T-helper 1 cell treated with Interleukin-12 subunit alpha and Interleukin-12 subunit beta and Interleukin-4 antibody, amounts not matched to agents 30 μg/mL and 1 μg/mL, for 36 hours (primary cell): ENCODE measurements around the gene CTDSPL.
"Not testable (repeated sequence)": the region's sequence is repeated elsewhere in the genome, so short reads cannot be mapped to it uniquely, and the experiment has no call there.

Source experiments
- H3K27ac Mint-ChIP-seq: one replicate; pipeline ENCODE4 v1.8.0; 2021; ENCODE audit warnings: mild to moderate bottlenecking, mixed read lengths
- H3K27me3 Mint-ChIP-seq: one replicate; pipeline ENCODE4 v1.8.0; 2021; ENCODE audit warnings: low read depth, mixed read lengths
- H3K36me3 Mint-ChIP-seq: one replicate; pipeline ENCODE4 v1.8.0; 2021; ENCODE audit warnings: low read depth, mixed read lengths
- H3K4me1 Mint-ChIP-seq: one replicate; pipeline ENCODE4 v1.8.0; 2021; ENCODE audit warnings: low read depth, mixed read lengths
- H3K4me3 Mint-ChIP-seq: one replicate; pipeline ENCODE4 v1.8.0; 2021; ENCODE audit warnings: mild to moderate bottlenecking, moderate library complexity, mixed read lengths
- H3K9me3 Mint-ChIP-seq: one replicate; pipeline ENCODE4 v1.8.0; 2021; ENCODE audit warnings: mixed read lengths

CTDSPL gene

DNA sequence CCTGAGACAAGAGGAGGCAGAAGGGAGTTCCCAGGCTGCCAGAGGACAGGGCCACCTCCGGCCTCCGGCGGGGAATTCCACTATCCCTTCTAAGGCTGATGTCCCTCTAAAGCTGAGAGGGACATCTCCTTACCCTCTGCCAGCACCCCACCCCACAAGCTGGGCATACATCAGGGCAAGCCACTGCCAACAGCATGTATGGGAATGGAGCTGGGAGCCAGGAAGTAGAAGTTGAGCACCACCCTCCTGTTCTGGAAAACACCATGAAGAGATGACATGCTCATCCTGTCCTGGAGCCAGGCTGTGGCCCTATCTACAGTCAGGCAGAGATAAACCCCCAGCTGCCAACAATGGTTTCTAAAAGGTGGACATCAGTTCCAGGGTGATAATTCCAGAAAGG lies 160.6 kb downstream of the CTDSPL start:
- Mint-ChIP-seq H3K4me1 (peaks cover 22% of the 10 kb centered on the region), H3K9me3 (no peaks in the 10 kb centered on the region), H3K27ac (peak overlapping the region; percentile 52), H3K27me3 (peaks cover 8% of the 10 kb centered on the region), H3K36me3 (peaks cover 9% of the 10 kb centered on the region), H3K4me3 (no peak overlapping the region)

DNA sequence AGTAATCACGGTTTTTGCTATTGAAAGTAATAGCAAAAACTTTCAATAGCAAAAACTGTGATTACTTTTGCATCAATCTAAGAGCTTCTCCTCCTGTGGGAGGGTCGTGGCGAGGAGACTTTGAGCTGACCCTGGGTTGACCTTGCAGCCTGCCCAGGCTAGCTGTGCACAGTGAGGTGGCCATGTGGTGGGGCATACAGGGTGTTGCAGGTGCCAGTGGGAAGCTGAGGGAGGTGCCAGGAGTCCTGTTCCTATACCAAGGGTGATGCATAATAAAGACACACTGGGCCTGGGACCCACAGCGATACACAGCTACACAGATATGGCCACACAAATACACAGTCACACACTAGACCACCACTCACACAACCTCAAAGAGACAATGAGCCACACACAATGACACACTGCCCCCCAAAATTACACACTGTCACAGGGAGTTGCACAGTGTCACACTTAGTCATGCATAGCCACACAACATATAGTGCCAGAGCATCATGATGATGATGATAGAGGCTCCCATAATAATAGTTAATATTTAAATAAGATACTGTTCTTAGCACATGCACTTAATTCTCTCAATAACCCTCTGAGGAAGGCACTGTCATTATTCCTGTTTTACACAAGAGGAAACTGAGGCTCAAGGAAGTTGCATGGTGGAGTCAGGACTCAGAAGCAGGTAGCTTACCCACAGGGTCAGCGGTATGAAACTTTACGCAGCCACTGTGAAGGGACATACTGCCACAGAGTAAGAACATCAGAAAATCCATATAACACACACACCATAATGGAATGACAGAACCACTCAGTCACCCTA lies 161.4 kb downstream of the CTDSPL start:
- peak overlapping the region; percentile 93 for H3K4me3 Mint-ChIP-seq
- peaks cover 9% of the 10 kb centered on the region for H3K36me3 Mint-ChIP-seq
- no peaks in the 10 kb centered on the region for H3K9me3 Mint-ChIP-seq
- H3K27me3 Mint-ChIP-seq: peaks cover 16% of the 10 kb centered on the region
- H3K4me1 Mint-ChIP-seq: peaks cover 22% of the 10 kb centered on the region
- H3K27ac Mint-ChIP-seq: peak overlapping the region; percentile 93

DNA sequence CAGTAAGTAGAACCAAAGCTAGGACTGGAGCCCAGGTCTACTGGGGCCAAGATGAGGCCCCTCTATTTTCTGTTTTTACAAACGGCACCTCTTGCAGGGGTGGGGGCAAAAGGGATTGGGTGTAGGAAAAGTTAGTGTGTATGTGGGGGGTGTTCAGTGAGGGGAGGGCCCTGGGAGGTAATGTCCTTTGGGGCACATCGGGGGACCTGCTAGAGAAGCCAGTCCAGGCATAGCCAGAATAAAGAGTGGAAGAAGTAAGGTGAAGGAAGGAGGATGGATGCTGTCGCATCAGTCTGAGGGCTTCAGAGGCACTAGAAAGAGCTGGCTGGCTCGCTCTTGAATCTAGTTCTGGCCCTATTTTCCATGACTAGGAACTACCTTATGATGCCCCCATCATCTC lies 165.2 kb downstream of the CTDSPL start:
- H3K4me3 Mint-ChIP-seq: no peak overlapping the region
- H3K27ac Mint-ChIP-seq: no peak overlapping the region

GRCh38 chr3:38027466-38028465 lies 166.1 kb downstream of the CTDSPL start:
- peaks cover 26% of the 10 kb centered on the region for H3K4me1 Mint-ChIP-seq
- H3K4me3 Mint-ChIP-seq: peak overlapping the region; percentile 11
- H3K36me3 Mint-ChIP-seq: no peaks in the 10 kb centered on the region
- no peak overlapping the region for H3K27ac Mint-ChIP-seq
- no peaks in the 10 kb centered on the region for H3K9me3 Mint-ChIP-seq
- H3K27me3 Mint-ChIP-seq: peaks cover 35% of the 10 kb centered on the region

More for the DNA sequence above, 165.2 kb downstream of the CTDSPL start:
- peaks cover 35% of the 10 kb centered on the region for H3K27me3 Mint-ChIP-seq
- H3K36me3 Mint-ChIP-seq: no peaks in the 10 kb centered on the region
- no peaks in the 10 kb centered on the region for H3K9me3 Mint-ChIP-seq
- peaks cover 30% of the 10 kb centered on the region for H3K4me1 Mint-ChIP-seq

DNA sequence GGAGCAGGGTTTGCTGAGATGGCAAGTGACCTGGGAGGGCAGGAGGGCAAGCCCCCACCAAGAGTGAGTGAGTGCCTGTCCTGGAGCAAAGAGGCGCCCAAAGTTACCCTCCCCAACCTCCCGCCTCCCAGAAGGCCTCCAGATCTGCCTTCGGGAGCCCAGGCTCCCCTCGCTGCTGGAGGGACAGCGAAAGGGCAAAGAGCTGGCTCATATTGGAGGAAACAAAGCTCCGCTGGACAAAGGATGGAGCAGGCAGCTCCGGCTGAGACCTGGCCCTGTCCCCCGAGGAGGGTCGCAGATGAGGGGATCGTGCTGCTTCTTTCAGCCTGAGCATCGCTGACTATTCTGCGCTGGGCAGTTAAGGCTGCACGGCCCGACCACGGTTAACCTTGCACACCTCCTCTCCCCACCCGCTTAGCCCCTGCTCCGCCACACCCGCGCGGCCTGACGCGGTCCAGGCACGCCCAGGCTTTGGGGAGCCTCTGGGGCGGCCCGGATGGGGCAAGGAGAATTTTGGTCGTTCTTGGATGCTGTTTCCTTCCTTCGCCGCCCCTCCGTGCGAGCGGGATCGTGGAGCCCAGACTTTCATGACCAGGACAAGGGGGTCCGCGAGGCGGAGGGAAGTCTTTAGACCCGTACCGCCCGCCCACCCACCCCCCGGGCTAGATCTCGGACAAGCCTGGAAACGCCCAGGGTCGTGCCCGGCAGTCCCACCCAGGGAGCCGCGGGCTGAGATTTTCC lies 167.1 kb downstream of the CTDSPL start:
- H3K4me3 Mint-ChIP-seq: peak overlapping the region; percentile 11
- H3K27ac Mint-ChIP-seq: no peak overlapping the region
- H3K36me3 Mint-ChIP-seq: no peaks in the 10 kb centered on the region
- no peaks in the 10 kb centered on the region for H3K9me3 Mint-ChIP-seq
- peaks cover 19% of the 10 kb centered on the region for H3K4me1 Mint-ChIP-seq
- H3K27me3 Mint-ChIP-seq: peaks cover 39% of the 10 kb centered on the region

DNA sequence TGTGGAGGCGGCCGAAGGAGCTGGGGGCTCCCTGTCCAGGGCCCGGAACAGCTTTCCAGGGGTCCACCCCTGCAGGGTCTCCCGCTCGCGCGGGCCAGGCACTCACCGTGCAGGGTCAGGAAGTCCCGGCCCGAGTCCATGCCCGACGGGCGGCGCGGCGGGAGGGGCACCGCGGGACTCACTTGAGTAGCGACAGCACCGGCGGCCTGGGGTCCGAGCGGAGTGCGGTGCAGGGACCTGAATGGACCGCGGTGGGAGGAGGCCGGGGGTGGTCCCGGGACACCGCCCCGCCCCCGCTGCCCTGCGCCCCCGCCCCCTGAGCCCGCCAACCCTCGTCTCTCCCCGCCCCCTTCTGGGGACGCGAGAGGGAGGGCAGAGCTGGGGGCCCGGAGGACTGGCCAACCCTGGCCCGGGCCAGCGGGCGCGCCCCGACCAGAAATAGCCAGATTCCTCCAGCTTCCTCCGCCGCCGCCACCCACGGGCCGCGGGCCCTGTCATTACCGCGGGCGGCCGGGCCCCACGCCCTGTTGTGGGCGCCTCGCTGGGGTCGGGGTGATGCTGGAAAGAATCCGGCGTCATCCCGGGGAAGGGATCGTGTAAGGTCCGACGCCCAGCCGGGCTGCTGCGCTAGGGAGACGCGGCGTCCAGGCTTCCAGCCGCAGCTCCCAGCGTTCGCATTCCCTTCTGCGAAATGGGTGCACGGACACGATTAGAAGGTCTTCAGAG lies 167.9 kb downstream of the CTDSPL start, which contains the start of gene PLCD1:
Gene PLCD1, minus strand, starts transcription at position 243 of the 726 bp plus-strand sequence. Its CDS starts 103 bp downstream, at position 140.
- peaks cover 39% of the 10 kb centered on the region for H3K27me3 Mint-ChIP-seq
- no peaks in the 10 kb centered on the region for H3K9me3 Mint-ChIP-seq
- H3K36me3 Mint-ChIP-seq: no peaks in the 10 kb centered on the region
- peak within 1 kb of the TSS; percentile 11 for H3K4me3 Mint-ChIP-seq
- no peak within 1 kb of the TSS for H3K27ac Mint-ChIP-seq
- H3K4me1 Mint-ChIP-seq: peaks cover 17% of the 10 kb centered on the region

- H3K36me3 Mint-ChIP-seq: no peaks in the 10 kb centered on the region
- H3K27ac Mint-ChIP-seq: no peak overlapping the region
- no peaks in the 10 kb centered on the region for H3K9me3 Mint-ChIP-seq
- peaks cover 16% of the 10 kb centered on the region for H3K4me1 Mint-ChIP-seq
- peak overlapping the region; percentile 45 for H3K4me3 Mint-ChIP-seq
- peaks cover 39% of the 10 kb centered on the region for H3K27me3 Mint-ChIP-seq
These were observed 168.7 kb downstream of the CTDSPL start for GRCh38 chr3:38030126-38031021.

DNA sequence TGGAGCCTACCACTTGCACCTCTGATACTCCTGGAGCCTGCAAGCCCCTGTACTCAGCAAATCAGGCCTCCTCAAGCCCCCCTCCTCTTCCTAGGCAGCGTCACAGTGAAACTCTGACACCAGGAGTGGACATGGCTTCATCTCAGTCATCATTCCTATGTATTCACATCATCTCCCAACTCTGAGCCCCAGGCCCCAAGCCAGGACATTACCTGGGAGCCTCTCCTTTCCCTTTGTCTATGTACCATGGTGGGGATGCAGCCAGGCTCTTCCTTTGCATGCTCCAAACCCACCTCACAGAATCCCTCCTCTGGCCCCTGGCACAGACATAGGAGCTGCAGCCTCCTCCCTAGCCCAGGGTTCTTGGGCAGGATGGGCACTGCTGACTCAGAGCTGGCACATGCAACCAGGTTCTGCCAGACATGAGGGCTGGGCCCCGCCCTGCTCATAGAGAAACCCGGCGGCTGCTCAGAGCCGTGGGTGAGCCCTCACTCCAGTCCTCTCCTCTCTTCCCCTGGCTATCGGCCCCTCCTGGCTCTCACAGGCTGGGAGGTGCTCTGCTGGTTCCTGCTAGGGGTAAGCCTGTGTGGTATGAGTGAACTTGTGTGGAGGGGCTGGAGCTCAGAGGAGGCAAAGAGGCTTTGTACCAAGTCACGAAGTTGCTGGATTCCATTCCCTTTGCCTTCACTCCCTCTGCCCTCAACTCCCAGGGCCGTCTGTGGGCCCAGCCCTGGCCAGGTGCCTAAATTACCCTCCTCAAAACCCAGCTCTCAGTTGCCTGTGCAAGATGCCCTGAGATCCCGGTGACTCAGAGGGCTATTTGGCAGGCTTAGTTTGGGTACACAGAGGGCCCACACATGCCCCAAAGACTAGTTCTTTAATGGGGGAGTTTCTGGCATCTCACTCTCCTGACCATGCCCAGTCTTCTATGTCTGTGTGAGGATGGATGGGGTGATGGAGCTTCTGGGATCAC lies 169.6 kb downstream of the CTDSPL start:
- Mint-ChIP-seq H3K4me3 (no peak overlapping the region), H3K9me3 (no peaks in the 10 kb centered on the region), H3K27ac (peak overlapping the region; percentile 16), H3K4me1 (peaks cover 11% of the 10 kb centered on the region), H3K27me3 (peaks cover 39% of the 10 kb centered on the region), H3K36me3 (no peaks in the 10 kb centered on the region)

- peaks cover 11% of the 10 kb centered on the region for H3K4me1 Mint-ChIP-seq
- no peak overlapping the region for H3K27ac Mint-ChIP-seq
- H3K4me3 Mint-ChIP-seq: no peak overlapping the region
- no peaks in the 10 kb centered on the region for H3K36me3 Mint-ChIP-seq
- H3K27me3 Mint-ChIP-seq: peaks cover 30% of the 10 kb centered on the region
- H3K9me3 Mint-ChIP-seq: no peaks in the 10 kb centered on the region
These were observed 170.7 kb downstream of the CTDSPL start for GRCh38 chr3:38032328-38032865.

- peaks cover 18% of the 10 kb centered on the region for H3K4me1 Mint-ChIP-seq
- not testable (repeated sequence) for H3K36me3 Mint-ChIP-seq, H3K4me3 Mint-ChIP-seq, H3K9me3 Mint-ChIP-seq, H3K27ac Mint-ChIP-seq
- peaks cover 18% of the 10 kb centered on the region for H3K27me3 Mint-ChIP-seq
These were observed 171.9 kb downstream of the CTDSPL start for GRCh38 chr3:38033586-38033985.
